Endodermal cell (in vitro differentiated cells): ENCODE measurements around the gene TMEM145. TPM values are rescaled to one million over a fixed set of nuclear protein-coding genes. Genes with fewer than 3 reads are reported as not detected.

Experiments used
- DNase-seq: peaks from one replicate; pipeline ENCODE4 v3.0.0-alpha.2; 2017
- H3K27ac ChIP-seq: 2 replicates; pipeline ENCODE4 v1.5.1; 2013; ENCODE audit warnings: mild to moderate bottlenecking, low read depth, low read length, moderate library complexity
- H3K27me3 ChIP-seq: 2 replicates; pipeline ENCODE4 v1.6.1; 2013; ENCODE audit warnings: mild to moderate bottlenecking, low read length, moderate library complexity; ENCODE audit not compliant: insufficient read depth, control insufficient read depth, poor library complexity, severe bottlenecking
- H3K36me3 ChIP-seq: 2 replicates; pipeline ENCODE4 v1.7.0; 2013; ENCODE audit warnings: mild to moderate bottlenecking, low read length, moderate library complexity; ENCODE audit not compliant: control insufficient read depth, insufficient read depth
- H3K4me1 ChIP-seq: one replicate; pipeline ENCODE4 v1.7.0; 2013; ENCODE audit warnings: low read length; ENCODE audit not compliant: control insufficient read depth, insufficient read depth
- H3K4me3 ChIP-seq: 2 replicates; pipeline ENCODE4 v1.5.1; 2013; ENCODE audit warnings: mild to moderate bottlenecking, low read length, moderate library complexity
- H3K9ac ChIP-seq: 2 replicates; pipeline ENCODE4 v1.6.1; 2013; ENCODE audit warnings: mild to moderate bottlenecking, low read length, moderate library complexity; ENCODE audit not compliant: poor library complexity, severe bottlenecking; ENCODE audit errors: extremely low read depth
- H3K9me3 ChIP-seq: 2 replicates; pipeline ENCODE4 v1.6.1; 2013; ENCODE audit warnings: mild to moderate bottlenecking, low read length, moderate library complexity; ENCODE audit not compliant: control insufficient read depth
- H3K27ac Mint-ChIP-seq: 2 replicates; pipeline ENCODE4 v1.8.0; 2020; ENCODE audit warnings: mixed read lengths
- H3K27me3 Mint-ChIP-seq: 2 replicates; pipeline ENCODE4 v1.8.0; 2021; ENCODE audit warnings: mild to moderate bottlenecking, mixed read lengths; ENCODE audit not compliant: insufficient read depth
- H3K36me3 Mint-ChIP-seq: 2 replicates; pipeline ENCODE4 v1.8.0; 2020; ENCODE audit warnings: low read depth, mixed read lengths
- H3K4me1 Mint-ChIP-seq: 2 replicates; pipeline ENCODE4 v1.8.0; 2020; ENCODE audit warnings: mixed read lengths
- H3K4me3 Mint-ChIP-seq: 2 replicates; pipeline ENCODE4 v1.8.0; 2020; ENCODE audit warnings: mild to moderate bottlenecking, moderate library complexity, mixed read lengths
- H3K9me3 Mint-ChIP-seq: 2 replicates; pipeline ENCODE4 v1.8.0; 2020; ENCODE audit warnings: mild to moderate bottlenecking, mixed read lengths
- WGBS, 2 experiments: methylation state at CpG; one replicate each; pipeline versions ENCODE4 v1.1.5 to v1.1.7; 2013; ENCODE audit warnings: missing lambda C conversion rate in 2 of 2, mixed read lengths in 1 of 2; ENCODE audit not compliant: insufficient coverage in 1 of 2, insufficient read length in 1 of 2; 5-methylcytosine and 5-hydroxymethylcytosine counted together
- total RNA-seq, 2 donors: library from RNA; stranded (reverse); fragmentation: NEBNext Ultra II Directional in 1 of 2; extraction: Animal tissue kit (Norgen Biotek cat#: 25700) in 1 of 2; gene quantifications; 2 replicates in 1 of 2; 3 replicates in 1 of 2; pipeline ENCODE4 v1.2.1, GENCODE V29; 2021
- TF ChIP-seq, protein P1 (sequence below): fragments of 200-600 bp; sonication (generic); conservative IDR thresholded peaks from 2 replicates; pipeline ENCODE4 v1.5.0; 2021; ENCODE audit warnings: antibody characterized with exemption, mild to moderate bottlenecking

The TMEM145 gene
- total RNA-seq, 2 donors from 2014 or later, result 0.38 to 0.42 TPM

DNA sequence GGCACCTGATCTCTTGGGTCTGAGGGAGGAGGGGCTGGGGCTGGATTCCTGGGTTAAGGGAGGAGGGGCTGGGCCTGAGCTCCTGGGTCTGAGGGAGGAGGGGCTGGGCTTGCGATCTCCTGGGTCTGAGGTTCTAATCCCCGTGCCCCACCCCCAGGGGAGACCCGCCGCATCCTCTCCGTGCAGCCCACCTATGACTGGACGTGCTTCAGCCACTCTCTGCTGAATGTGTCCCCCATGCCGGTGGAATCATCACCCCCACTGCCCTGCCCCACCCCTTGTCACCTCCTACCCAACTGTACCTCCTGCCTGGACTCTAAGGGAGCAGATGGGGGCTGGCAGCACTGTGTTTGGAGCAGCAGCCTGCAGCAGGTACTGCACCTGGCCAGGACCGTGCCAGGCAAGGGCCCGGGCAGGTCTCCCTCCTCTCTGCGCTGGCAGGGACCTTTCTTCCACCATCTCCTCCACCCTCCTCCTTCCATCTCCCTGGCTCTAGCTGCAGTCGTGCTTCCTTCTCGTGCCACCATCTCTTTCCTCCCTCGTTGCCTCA lies 49.9 kb downstream of the TMEM145 start:
- peaks cover 66% of the 10 kb centered on the region for H3K36me3 Mint-ChIP-seq
- Histone ChIP-seq H3K9me3 (no peaks in the 10 kb centered on the region), H3K4me3 (no peak overlapping the region), H3K4me1 (no peaks in the 10 kb centered on the region), H3K9ac (no peak overlapping the region), H3K27me3 (no peaks in the 10 kb centered on the region), H3K27ac (no peak overlapping the region), H3K36me3 (peaks cover 20% of the 10 kb centered on the region)
- no peaks in the 10 kb centered on the region for H3K4me1 Mint-ChIP-seq
- DNase-seq, result no peak
- H3K4me3 Mint-ChIP-seq, result no peak overlapping the region
- TF ChIP-seq, protein P1, sequence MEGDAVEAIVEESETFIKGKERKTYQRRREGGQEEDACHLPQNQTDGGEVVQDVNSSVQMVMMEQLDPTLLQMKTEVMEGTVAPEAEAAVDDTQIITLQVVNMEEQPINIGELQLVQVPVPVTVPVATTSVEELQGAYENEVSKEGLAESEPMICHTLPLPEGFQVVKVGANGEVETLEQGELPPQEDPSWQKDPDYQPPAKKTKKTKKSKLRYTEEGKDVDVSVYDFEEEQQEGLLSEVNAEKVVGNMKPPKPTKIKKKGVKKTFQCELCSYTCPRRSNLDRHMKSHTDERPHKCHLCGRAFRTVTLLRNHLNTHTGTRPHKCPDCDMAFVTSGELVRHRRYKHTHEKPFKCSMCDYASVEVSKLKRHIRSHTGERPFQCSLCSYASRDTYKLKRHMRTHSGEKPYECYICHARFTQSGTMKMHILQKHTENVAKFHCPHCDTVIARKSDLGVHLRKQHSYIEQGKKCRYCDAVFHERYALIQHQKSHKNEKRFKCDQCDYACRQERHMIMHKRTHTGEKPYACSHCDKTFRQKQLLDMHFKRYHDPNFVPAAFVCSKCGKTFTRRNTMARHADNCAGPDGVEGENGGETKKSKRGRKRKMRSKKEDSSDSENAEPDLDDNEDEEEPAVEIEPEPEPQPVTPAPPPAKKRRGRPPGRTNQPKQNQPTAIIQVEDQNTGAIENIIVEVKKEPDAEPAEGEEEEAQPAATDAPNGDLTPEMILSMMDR, result no peak
- no peaks in the 10 kb centered on the region for H3K27me3 Mint-ChIP-seq
- no peak overlapping the region for H3K27ac Mint-ChIP-seq
- H3K9me3 Mint-ChIP-seq, result peaks cover 3% of the 10 kb centered on the region
- WGBS, 2 experiments, result 90 to 92% methylated on average over 11 to 13 of the region's 13 CpGs

DNA sequence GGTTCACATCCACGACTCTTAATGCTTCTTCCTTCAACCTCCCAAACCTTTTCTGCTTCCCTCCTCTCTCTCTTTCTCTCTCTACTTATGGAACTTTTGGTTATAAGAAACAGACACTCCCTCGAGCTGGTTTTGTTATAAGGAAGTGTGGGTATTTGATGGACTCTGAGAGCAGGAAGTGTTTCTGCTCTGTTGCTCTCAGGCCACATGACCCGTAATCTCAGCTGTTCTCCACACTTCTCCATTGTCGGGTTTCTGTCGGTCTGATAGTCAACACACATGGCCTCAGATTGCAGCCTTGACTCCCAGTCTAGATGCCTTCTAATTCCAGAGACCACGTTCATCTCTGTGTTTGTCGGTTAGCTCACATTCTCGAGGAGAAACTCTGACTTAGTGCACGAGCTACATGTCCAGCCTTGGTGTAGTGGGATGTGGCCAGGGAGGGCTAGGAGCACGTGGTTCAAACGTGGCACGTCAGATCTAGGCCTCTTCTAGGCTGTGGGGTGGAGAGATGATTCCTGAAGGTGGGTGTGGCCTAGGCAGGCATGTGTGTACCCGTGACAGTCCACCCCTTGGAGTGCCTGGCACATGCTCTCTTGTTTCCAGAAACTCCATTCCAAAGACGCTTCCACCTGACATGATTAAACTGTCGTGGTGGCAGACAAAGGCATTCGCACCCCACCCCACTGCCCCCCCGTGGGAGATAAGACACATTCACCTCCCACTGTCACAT lies 50.7 kb downstream of the TMEM145 start:
- Mint-ChIP-seq H3K36me3 (peaks cover 59% of the 10 kb centered on the region), H3K4me1 (no peaks in the 10 kb centered on the region), H3K9me3 (peaks cover 3% of the 10 kb centered on the region), H3K27me3 (no peaks in the 10 kb centered on the region), H3K4me3 (no peak overlapping the region), H3K27ac (no peak overlapping the region)
- Histone ChIP-seq H3K9me3 (no peaks in the 10 kb centered on the region), H3K27ac (no peak overlapping the region), H3K27me3 (no peaks in the 10 kb centered on the region), H3K4me3 (no peak overlapping the region), H3K9ac (no peak overlapping the region), H3K4me1 (no peaks in the 10 kb centered on the region), H3K36me3 (peaks cover 19% of the 10 kb centered on the region)
- 93 to 95% methylated on average over 16 to 17 of the region's 17 CpGs for WGBS, 2 experiments
- DNase-seq, result no peak
- TF ChIP-seq, protein P1, result no peak

- peaks cover 46% of the 10 kb centered on the region for H3K36me3 Mint-ChIP-seq
- H3K27ac Mint-ChIP-seq, result no peak overlapping the region
- H3K9me3 ChIP-seq, result no peaks in the 10 kb centered on the region
- H3K9me3 Mint-ChIP-seq, result peaks cover 3% of the 10 kb centered on the region
- H3K27me3 Mint-ChIP-seq, result no peaks in the 10 kb centered on the region
- peak overlapping the region; percentile 41 for H3K27ac ChIP-seq
- 88 to 100% methylated on average over 1 of the region's 1 CpG for WGBS, 2 experiments
- TF ChIP-seq, protein P1, result no peak
- H3K4me3 Mint-ChIP-seq, result no peak overlapping the region
- peaks cover 6% of the 10 kb centered on the region for H3K4me1 Mint-ChIP-seq
- no peak overlapping the region for H3K4me3 ChIP-seq
- H3K4me1 ChIP-seq, result peaks cover 4% of the 10 kb centered on the region
- H3K27me3 ChIP-seq, result no peaks in the 10 kb centered on the region
- H3K36me3 ChIP-seq, result peaks cover 23% of the 10 kb centered on the region
- no peak for DNase-seq
- H3K9ac ChIP-seq, result no peak overlapping the region
These were observed 53.6 kb downstream of the TMEM145 start for GRCh38 chr19:42366673-42367072.
